ENCODE results near the gene C20orf202.
"Not testable (repeated sequence)": the region's sequence is repeated elsewhere in the genome, so short reads cannot be mapped to it uniquely, and the experiment has no call there.

C20orf202 gene

GRCh38 chr20:1207293-1207878 is 4.1 kb downstream of the C20orf202 start:
- DNase-seq (ENCODE audit: low spot score), result peak; percentile 29

GRCh38 chr20:1209447-1210387 is 6.5 kb downstream of the C20orf202 start:
- peak; percentile 47 for DNase-seq (ENCODE audit: low spot score)

- no peak for DNase-seq (ENCODE audit: low spot score)
These were observed 7.2 kb downstream of the C20orf202 start for GRCh38 chr20:1210501-1210900.

GRCh38 chr20:1212023-1212422 is 8.8 kb downstream of the C20orf202 start:
- no peak for DNase-seq (ENCODE audit: low spot score)

- DNase-seq (ENCODE audit: low spot score), result peak; percentile 72
These were observed 9.5 kb downstream of the C20orf202 start for GRCh38 chr20:1212607-1213396.

- no peak for DNase-seq (ENCODE audit: low spot score)
These were observed 11.6 kb downstream of the C20orf202 start for GRCh38 chr20:1214838-1215261.

GRCh38 chr20:1215386-1216170 is 12.3 kb downstream of the C20orf202 start:
- DNase-seq (ENCODE audit: low spot score), result no peak

- not testable (repeated sequence) for DNase-seq (ENCODE audit: low spot score)
These were observed 13.5 kb downstream of the C20orf202 start for GRCh38 chr20:1216527-1217427.

GRCh38 chr20:1222750-1223149 is 19.5 kb downstream of the C20orf202 start:
- not testable (repeated sequence) for DNase-seq (ENCODE audit: low spot score)

GRCh38 chr20:1224205-1224890 is 21.1 kb downstream of the C20orf202 start:
- no peak for DNase-seq (ENCODE audit: low spot score)

GRCh38 chr20:1225263-1225782 is 22.1 kb downstream of the C20orf202 start:
- DNase-seq (ENCODE audit: low spot score), result peak; percentile 61

GRCh38 chr20:1225783-1226654 is 22.8 kb downstream of the C20orf202 start, which contains the start of gene RAD21L1:
Gene RAD21L1, plus strand, starts transcription at chr20:1226044. Its CDS starts 2,410 bp downstream, at chr20:1228454.
- DNase-seq (ENCODE audit: low spot score), result peak; percentile 74

GRCh38 chr20:1229541-1229940 is 26.3 kb downstream of the C20orf202 start:
- DNase-seq (ENCODE audit: low spot score), result no peak

GRCh38 chr20:1232286-1233111 is 29.2 kb downstream of the C20orf202 start:
- no peak for DNase-seq (ENCODE audit: low spot score)

GRCh38 chr20:1240549-1240948 is 37.3 kb downstream of the C20orf202 start:
- no peak for DNase-seq (ENCODE audit: low spot score)

GRCh38 chr20:1241456-1241855 is 38.2 kb downstream of the C20orf202 start:
- peak; percentile 38 for DNase-seq (ENCODE audit: low spot score)

- DNase-seq (ENCODE audit: low spot score), result no peak
These were observed 38.8 kb downstream of the C20orf202 start for GRCh38 chr20:1242099-1242498.

Data from SK-N-DZ (cell line).